DOHH2 (cell line): Measurements from ENCODE around the gene ATP5F1B.

Source experiments
- H3F3A ChIP-seq: fragments of 200-600 bp; sonication (generic), shearing (Covaris generic); 2 replicates; pipeline ENCODE4 v1.6.0; 2016; ENCODE audit warnings: antibody characterized with exemption, mild to moderate bottlenecking; ENCODE audit not compliant: control insufficient read depth, insufficient read depth
- H3K27ac ChIP-seq: fragments of 200-600 bp; sonication (generic); 2 replicates; pipeline ENCODE4 v1.5.1; 2014; ENCODE audit warnings: low read depth, mild to moderate bottlenecking, low read length, moderate library complexity
- H3K27me3 ChIP-seq: fragments of 200-600 bp; sonication (generic); 2 replicates; pipeline ENCODE4 v1.6.1; 2014; ENCODE audit warnings: mild to moderate bottlenecking, low read length, mixed read lengths; ENCODE audit not compliant: control insufficient read depth
- H3K36me3 ChIP-seq: fragments of 200-600 bp; sonication (generic); 2 replicates; pipeline ENCODE4 v1.6.1; 2014; ENCODE audit warnings: mild to moderate bottlenecking, low read length, moderate library complexity, mixed read lengths; ENCODE audit not compliant: control insufficient read depth
- H3K4me1 ChIP-seq: fragments of 200-600 bp; sonication (generic); 2 replicates; pipeline ENCODE4 v1.6.1; 2014; ENCODE audit warnings: mild to moderate bottlenecking, low read length, mixed read lengths; ENCODE audit not compliant: control insufficient read depth
- H3K4me2 ChIP-seq: fragments of 200-600 bp; sonication (generic); 2 replicates; pipeline ENCODE4 v1.6.0; 2014; ENCODE audit warnings: mild to moderate bottlenecking, low read length, moderate library complexity
- H3K4me3 ChIP-seq: fragments of 200-600 bp; sonication (generic); 2 replicates; pipeline ENCODE4 v1.5.1; 2014; ENCODE audit warnings: mild to moderate bottlenecking, low read length, mixed read lengths
- H3K79me2 ChIP-seq: fragments of 200-600 bp; sonication (generic); 2 replicates; pipeline ENCODE4 v1.6.1; 2014; ENCODE audit warnings: mild to moderate bottlenecking, low read length, mixed read lengths; ENCODE audit not compliant: control insufficient read depth
- H3K9me2 ChIP-seq: fragments of 200-600 bp; sonication (generic); replicated peaks from 2 replicates; pipeline ENCODE4 v1.6.1; 2014; ENCODE audit warnings: mild to moderate bottlenecking, low read length, mixed read lengths; ENCODE audit not compliant: control insufficient read depth
- H3K9me3 ChIP-seq: fragments of 200-600 bp; sonication (generic); 2 replicates; pipeline ENCODE4 v1.6.1; 2014; ENCODE audit warnings: antibody characterized with exemption, low read length, mixed read lengths; ENCODE audit not compliant: control insufficient read depth, insufficient read depth
- H4K20me1 ChIP-seq: fragments of 200-600 bp; sonication (generic); 2 replicates; pipeline ENCODE4 v1.6.0; 2014; ENCODE audit warnings: low read depth, mild to moderate bottlenecking, antibody characterized with exemption, low read length, moderate library complexity; ENCODE audit not compliant: control insufficient read depth, insufficient read depth
- CTCF ChIP-seq: fragments of 200-600 bp; sonication (generic); IDR thresholded peaks from one replicate; pipeline ENCODE4 v1.5.1; 2014; ENCODE audit warnings: antibody characterized with exemption, mild to moderate bottlenecking, low read depth, low read length; ENCODE audit not compliant: poor library complexity, severe bottlenecking
- EZH2phosphoT487 ChIP-seq: fragments of 200-600 bp; sonication (generic); IDR thresholded peaks from 2 replicates; pipeline ENCODE4 v1.6.1; 2017; ENCODE audit warnings: borderline replicate concordance, mild to moderate bottlenecking, antibody characterized with exemption, low read length, moderate library complexity, mixed read lengths

ATP5F1B gene

DNA sequence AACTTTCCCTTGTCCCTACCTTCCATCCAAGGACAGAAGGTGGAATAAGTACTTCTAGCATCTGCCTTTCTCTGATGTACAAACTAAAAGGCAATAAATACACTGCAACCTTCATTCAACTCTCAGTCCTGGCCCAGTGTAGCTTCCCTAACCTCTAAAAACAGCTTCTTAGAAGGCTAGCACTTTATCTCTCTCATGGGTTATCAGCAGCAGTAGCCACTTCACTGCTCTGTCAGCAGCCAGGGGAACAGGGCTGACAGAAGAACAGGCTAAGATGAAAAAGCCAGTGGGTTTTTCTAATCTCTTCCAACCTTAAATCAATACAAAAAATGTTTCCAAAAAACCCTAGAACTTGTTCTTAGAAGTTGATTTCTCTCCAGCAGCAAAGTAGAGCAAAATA, 28.9 kb downstream of the ATP5F1B start:
- H3K36me3 ChIP-seq, result peaks cover 81% of the 10 kb centered on the region
- no peaks in the 10 kb centered on the region for H3K27me3 ChIP-seq
- H3F3A ChIP-seq, result no peaks in the 10 kb centered on the region
- TF ChIP-seq CTCF (no peak), EZH2phosphoT487 (no peak)
- H3K9me2 ChIP-seq, result no peaks in the 10 kb centered on the region
- no peak overlapping the region for H3K4me2 ChIP-seq
- no peak overlapping the region for H3K4me3 ChIP-seq
- no peaks in the 10 kb centered on the region for H3K9me3 ChIP-seq
- no peaks in the 10 kb centered on the region for H3K4me1 ChIP-seq
- H3K79me2 ChIP-seq, result peaks cover 53% of the 10 kb centered on the region
- H4K20me1 ChIP-seq, result peaks cover 6% of the 10 kb centered on the region; the same call in 1 of the 2 replicates
- no peak overlapping the region for H3K27ac ChIP-seq

GRCh38 chr12:56616244-56616643, 29.5 kb downstream of the ATP5F1B start:
- no peak overlapping the region for H3K4me3 ChIP-seq
- H3K36me3 ChIP-seq, result peaks cover 83% of the 10 kb centered on the region
- no peak overlapping the region for H3K4me2 ChIP-seq
- H3K4me1 ChIP-seq, result no peaks in the 10 kb centered on the region
- no peak for TF ChIP-seq CTCF
- no peak for TF ChIP-seq EZH2phosphoT487
- peaks cover 1% of the 10 kb centered on the region; the same call in 1 of the 2 replicates for H4K20me1 ChIP-seq
- H3F3A ChIP-seq, result no peaks in the 10 kb centered on the region
- H3K9me3 ChIP-seq, result no peaks in the 10 kb centered on the region
- H3K27me3 ChIP-seq, result no peaks in the 10 kb centered on the region
- H3K27ac ChIP-seq, result no peak overlapping the region
- H3K9me2 ChIP-seq, result no peaks in the 10 kb centered on the region
- H3K79me2 ChIP-seq, result peaks cover 46% of the 10 kb centered on the region

DNA sequence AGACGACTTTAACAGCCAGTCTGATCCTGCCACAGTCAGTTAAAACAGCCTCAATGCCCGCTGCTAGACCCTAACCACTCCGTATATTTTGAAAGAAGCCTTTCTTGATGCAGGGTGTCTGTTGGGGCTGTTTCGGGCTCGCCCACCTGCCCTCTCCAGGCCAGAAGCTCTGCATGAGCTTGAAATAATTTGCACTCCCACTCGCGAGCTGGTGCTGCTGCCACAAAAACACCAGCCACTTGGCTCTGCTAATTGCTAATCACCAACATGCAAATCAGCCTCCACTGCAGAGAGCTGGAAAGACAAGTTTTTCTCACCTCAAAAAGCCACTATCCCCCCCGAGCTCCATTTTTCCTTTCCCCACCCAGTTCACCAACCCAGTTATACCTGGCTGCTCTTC, 31.2 kb downstream of the ATP5F1B start:
- TF ChIP-seq CTCF (no peak), EZH2phosphoT487 (no peak)
- no peaks in the 10 kb centered on the region for H3K4me1 ChIP-seq
- no peak overlapping the region for H3K4me3 ChIP-seq
- H3K9me2 ChIP-seq, result no peaks in the 10 kb centered on the region
- peaks cover 30% of the 10 kb centered on the region for H3K79me2 ChIP-seq
- no peak overlapping the region for H3K4me2 ChIP-seq
- no peaks in the 10 kb centered on the region for H3F3A ChIP-seq
- H3K27me3 ChIP-seq, result no peaks in the 10 kb centered on the region
- H4K20me1 ChIP-seq, result no peaks in the 10 kb centered on the region
- H3K9me3 ChIP-seq, result no peaks in the 10 kb centered on the region
- peaks cover 87% of the 10 kb centered on the region for H3K36me3 ChIP-seq
- H3K27ac ChIP-seq, result no peak overlapping the region

- TF ChIP-seq CTCF (no peak), EZH2phosphoT487 (no peak)
- no peak overlapping the region for H3K4me3 ChIP-seq
- H3K79me2 ChIP-seq, result no peaks in the 10 kb centered on the region
- no peaks in the 10 kb centered on the region for H3K9me3 ChIP-seq
- peaks cover 80% of the 10 kb centered on the region for H3K36me3 ChIP-seq
- H4K20me1 ChIP-seq, result no peaks in the 10 kb centered on the region
- no peaks in the 10 kb centered on the region for H3K27me3 ChIP-seq
- no peaks in the 10 kb centered on the region for H3K9me2 ChIP-seq
- H3K27ac ChIP-seq, result no peak overlapping the region
- no peaks in the 10 kb centered on the region for H3K4me1 ChIP-seq
- H3K4me2 ChIP-seq, result no peak overlapping the region
- H3F3A ChIP-seq, result no peaks in the 10 kb centered on the region
These were observed 41.4 kb downstream of the ATP5F1B start for GRCh38 chr12:56604355-56604754.
